ENCODE data around the gene KLF11.

DNA sequence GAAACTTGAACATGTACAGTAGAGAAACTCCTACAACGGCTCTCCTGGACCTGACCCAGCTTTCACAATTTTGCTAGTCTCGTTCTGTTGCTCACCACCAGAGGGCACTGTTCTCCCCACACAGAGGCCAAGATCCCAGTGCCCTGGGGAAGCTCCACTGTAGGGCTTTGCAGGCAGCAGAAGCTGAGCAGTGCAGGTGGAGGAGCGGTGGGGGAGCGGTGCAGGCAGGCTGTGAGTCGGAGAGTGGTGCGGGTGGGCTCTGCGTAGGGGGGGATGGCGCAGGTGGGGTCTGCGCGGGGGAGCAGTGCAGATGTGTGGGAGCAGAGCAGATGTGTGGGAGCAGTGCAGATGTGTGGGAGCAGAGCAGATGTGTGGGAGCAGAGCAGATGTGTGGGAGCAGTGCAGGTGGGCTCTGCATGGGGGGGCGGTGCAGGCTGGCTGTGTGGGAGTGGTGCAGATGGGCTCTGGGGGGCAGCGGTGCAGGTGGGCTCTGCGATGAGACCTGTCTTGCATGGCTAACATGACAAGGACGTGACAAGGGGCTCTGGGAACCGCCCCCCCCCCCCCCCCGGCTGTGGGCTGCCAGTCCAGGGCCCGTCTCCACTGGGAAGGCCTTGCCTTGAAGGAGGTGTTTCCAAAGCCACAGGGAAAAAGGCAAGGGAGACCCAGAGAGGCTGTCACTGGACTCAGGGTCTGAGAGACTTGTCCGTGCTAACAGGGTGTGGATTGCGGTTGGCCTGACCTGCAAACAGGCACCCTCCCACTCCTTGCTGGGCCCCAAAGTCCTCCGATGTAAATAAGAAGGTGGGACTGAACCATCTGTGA lies 29.5 kb downstream of the KLF11 start:
- TF ChIP-seq, protein P1, sequence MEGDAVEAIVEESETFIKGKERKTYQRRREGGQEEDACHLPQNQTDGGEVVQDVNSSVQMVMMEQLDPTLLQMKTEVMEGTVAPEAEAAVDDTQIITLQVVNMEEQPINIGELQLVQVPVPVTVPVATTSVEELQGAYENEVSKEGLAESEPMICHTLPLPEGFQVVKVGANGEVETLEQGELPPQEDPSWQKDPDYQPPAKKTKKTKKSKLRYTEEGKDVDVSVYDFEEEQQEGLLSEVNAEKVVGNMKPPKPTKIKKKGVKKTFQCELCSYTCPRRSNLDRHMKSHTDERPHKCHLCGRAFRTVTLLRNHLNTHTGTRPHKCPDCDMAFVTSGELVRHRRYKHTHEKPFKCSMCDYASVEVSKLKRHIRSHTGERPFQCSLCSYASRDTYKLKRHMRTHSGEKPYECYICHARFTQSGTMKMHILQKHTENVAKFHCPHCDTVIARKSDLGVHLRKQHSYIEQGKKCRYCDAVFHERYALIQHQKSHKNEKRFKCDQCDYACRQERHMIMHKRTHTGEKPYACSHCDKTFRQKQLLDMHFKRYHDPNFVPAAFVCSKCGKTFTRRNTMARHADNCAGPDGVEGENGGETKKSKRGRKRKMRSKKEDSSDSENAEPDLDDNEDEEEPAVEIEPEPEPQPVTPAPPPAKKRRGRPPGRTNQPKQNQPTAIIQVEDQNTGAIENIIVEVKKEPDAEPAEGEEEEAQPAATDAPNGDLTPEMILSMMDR (IDR thresholded peaks at IDR 0.05) = peak; percentile 68 to 90 (median 84)
- no peak for TF ChIP-seq POLR2AphosphoS5 (IDR thresholded peaks at IDR 0.05)
- no peak for TF ChIP-seq EP300 (IDR thresholded peaks at IDR 0.05)
- no peak for TF ChIP-seq POLR2A (IDR thresholded peaks at IDR 0.05)

All from upper lobe of left lung (tissue), 4 donors.